Measurements from ENCODE around the gene UNC45A.

- TF ChIP-seq, protein P1, sequence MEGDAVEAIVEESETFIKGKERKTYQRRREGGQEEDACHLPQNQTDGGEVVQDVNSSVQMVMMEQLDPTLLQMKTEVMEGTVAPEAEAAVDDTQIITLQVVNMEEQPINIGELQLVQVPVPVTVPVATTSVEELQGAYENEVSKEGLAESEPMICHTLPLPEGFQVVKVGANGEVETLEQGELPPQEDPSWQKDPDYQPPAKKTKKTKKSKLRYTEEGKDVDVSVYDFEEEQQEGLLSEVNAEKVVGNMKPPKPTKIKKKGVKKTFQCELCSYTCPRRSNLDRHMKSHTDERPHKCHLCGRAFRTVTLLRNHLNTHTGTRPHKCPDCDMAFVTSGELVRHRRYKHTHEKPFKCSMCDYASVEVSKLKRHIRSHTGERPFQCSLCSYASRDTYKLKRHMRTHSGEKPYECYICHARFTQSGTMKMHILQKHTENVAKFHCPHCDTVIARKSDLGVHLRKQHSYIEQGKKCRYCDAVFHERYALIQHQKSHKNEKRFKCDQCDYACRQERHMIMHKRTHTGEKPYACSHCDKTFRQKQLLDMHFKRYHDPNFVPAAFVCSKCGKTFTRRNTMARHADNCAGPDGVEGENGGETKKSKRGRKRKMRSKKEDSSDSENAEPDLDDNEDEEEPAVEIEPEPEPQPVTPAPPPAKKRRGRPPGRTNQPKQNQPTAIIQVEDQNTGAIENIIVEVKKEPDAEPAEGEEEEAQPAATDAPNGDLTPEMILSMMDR (IDR thresholded peaks at IDR 0.05; ENCODE audit: insufficient read depth, low read depth, low read length), result no peak
- TF ChIP-seq EZH2 (IDR thresholded peaks at IDR 0.05; ENCODE audit: insufficient read depth, low read length), result no peak
These were observed 52.6 kb downstream of the UNC45A start for GRCh38 chr15:90987561-90988141.

Measured in astrocyte (in vitro differentiated cells and primary cell).